ENCODE results near the gene CCS.
A peak's percentile ranks its signal among the peaks of the same experiment; 100 is the strongest.
"Not testable (repeated sequence)": the region's sequence is repeated elsewhere in the genome, so short reads cannot be mapped to it uniquely, and the experiment has no call there.

Gene CCS, protein sequence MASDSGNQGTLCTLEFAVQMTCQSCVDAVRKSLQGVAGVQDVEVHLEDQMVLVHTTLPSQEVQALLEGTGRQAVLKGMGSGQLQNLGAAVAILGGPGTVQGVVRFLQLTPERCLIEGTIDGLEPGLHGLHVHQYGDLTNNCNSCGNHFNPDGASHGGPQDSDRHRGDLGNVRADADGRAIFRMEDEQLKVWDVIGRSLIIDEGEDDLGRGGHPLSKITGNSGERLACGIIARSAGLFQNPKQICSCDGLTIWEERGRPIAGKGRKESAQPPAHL

DNA sequence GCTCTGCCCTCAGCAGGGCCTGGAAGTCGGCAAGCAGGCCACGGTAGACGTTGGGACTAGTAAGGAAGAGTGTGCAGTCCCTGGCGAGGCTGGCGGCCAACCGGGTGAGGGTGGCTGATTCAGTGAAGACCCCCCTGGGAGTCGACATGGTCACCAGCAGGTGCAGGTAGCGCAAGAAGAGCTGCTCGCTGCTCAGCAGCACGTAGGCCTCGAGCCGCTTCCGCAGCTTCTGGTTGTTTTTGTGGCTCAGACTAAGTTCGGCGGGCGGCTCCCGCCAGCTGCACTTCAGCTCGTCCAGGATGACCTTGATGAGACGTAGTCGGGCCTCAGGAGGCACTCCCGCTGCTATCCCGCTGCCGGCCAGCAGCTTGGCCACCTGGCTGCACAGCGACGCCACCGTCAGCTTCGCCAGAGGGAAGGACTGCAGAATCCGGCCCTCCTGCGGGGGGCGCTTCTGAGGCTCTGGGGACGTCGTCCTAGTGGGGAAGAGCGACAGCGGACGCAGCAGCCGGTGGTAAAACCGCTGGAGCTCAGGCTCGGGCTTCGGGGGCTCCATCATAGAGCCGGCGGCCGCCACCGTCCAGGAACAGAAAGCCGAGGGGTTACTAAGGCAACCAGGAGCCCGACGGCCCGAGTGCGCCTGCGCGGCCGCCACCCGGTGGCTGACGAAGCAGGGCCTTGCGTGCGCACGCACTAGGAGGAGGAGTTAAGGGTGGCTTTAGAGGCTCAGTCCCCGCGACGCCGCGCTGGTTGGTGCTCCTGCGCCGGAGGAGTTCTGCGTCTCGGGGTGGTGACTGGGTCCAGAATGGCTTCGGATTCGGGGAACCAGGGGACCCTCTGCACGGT, at the start of gene CCS, which contains the start of gene CCDC87:
CCS (plus strand) TSS at position 729 of the 846 bp plus-strand sequence; CDS start at position 806, 77 bp downstream.
CCDC87 (minus strand) TSS at position 607 of the 846 bp plus-strand sequence; CDS start at position 559, 48 bp downstream.
- Histone ChIP-seq H3K27me3 (ENCODE audit: control insufficient read depth, insufficient read depth, low read length) (0 out of 2 replicates have a peak, but pooled peaks cover 3% of the 10 kb centered on the region), H3K36me3 (ENCODE audit: control insufficient read depth, insufficient read depth, low read length) (peaks cover 6% of the 10 kb centered on the region), H3K4me1 (ENCODE audit: control insufficient read depth, insufficient read depth, low read length) (peaks cover 14% of the 10 kb centered on the region), H3K9me3 (ENCODE audit: control insufficient read depth, insufficient read depth, low read depth, low read length) (peaks cover 7% of the 10 kb centered on the region; the same call in 1 of the 2 replicates), H3K9ac (ENCODE audit: low read length) (peak within 1 kb of the TSS; percentile 81), H3K27ac (ENCODE audit: low read depth, low read length) (no peak within 1 kb of the TSS), H3K4me3 (ENCODE audit: low read depth, low read length) (peak within 1 kb of the TSS; percentile 77)

DNA sequence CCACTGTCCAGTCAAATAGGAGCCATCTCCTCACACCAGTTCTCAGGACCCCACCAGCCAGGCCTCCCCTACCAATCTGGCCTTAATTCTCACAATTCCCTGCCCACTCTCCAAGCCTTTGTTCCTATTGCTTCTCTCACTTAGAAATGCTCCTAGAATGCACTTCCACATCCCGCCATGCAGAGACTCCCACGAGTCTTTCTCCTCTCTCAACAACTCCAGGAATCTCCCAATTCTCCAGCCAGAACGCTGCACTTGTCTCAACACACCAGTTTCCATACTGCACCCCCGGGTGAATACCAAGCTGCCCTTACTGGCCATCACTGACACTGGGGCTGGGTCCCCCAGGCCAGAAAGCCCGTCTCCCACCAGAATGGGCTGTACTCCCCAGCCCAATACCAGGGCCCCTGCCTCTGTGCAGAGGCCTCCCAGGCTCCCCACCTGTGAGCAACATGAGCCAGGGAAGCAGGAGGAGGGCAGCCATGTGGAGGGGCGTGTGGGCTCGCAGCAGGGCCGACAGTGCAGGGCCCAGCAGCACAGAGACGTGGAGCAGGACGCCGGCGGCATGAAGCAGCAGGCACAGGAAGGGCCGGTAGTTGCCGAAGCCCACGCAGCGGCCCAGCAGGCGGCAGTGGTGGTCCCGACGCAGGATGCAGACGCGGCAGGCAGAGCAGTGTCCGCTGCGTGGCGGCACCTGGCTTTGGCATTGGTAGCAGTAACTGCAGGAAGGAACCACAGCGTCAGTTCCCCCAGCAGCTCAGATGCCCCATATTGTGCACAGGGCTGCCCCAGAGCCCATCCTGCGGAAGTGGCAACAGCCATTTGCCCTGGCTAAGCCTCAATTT, 49.5 kb upstream of the CCS start:
- H3K27ac ChIP-seq (ENCODE audit: low read depth, low read length): no peak overlapping the region

DNA sequence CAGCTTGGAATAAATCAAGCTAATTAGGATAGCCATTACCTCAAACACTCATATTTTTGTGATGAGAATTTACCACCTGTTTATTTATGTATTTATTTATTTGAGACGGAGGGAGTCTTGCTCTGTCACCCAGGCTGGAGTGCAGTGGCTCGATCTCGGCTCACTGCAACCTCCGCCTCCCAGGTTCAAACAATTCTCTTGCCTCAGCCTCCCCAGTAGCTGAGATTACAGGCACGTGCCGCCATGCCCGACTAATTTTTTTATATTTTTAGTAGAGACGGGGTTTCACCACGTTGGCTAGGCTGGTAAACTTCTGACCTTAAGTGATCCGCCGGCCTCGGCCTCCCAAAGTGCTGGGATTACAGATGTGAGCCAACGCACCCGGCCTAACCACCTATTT, 48.0 kb upstream of the CCS start:
- H3K9ac ChIP-seq (ENCODE audit: low read length): peak overlapping the region; percentile 72
- H3K27ac ChIP-seq (ENCODE audit: low read depth, low read length); H3K27me3 ChIP-seq (ENCODE audit: control insufficient read depth, insufficient read depth, low read length): not testable (repeated sequence)

More for the DNA sequence above, 49.5 kb upstream of the CCS start:
- H3K4me3 ChIP-seq (ENCODE audit: low read depth, low read length): peak overlapping the region; percentile 34; the same call in 1 of the 2 replicates
- H3K4me1 ChIP-seq (ENCODE audit: control insufficient read depth, insufficient read depth, low read length): peaks cover 32% of the 10 kb centered on the region
- H3K36me3 ChIP-seq (ENCODE audit: control insufficient read depth, insufficient read depth, low read length): peaks cover 18% of the 10 kb centered on the region
- H3K9me3 ChIP-seq (ENCODE audit: control insufficient read depth, insufficient read depth, low read depth, low read length): no peaks in the 10 kb centered on the region
- no peaks in the 10 kb centered on the region for H3K27me3 ChIP-seq (ENCODE audit: control insufficient read depth, insufficient read depth, low read length)
- H3K9ac ChIP-seq (ENCODE audit: low read length): peak overlapping the region; percentile 47

DNA sequence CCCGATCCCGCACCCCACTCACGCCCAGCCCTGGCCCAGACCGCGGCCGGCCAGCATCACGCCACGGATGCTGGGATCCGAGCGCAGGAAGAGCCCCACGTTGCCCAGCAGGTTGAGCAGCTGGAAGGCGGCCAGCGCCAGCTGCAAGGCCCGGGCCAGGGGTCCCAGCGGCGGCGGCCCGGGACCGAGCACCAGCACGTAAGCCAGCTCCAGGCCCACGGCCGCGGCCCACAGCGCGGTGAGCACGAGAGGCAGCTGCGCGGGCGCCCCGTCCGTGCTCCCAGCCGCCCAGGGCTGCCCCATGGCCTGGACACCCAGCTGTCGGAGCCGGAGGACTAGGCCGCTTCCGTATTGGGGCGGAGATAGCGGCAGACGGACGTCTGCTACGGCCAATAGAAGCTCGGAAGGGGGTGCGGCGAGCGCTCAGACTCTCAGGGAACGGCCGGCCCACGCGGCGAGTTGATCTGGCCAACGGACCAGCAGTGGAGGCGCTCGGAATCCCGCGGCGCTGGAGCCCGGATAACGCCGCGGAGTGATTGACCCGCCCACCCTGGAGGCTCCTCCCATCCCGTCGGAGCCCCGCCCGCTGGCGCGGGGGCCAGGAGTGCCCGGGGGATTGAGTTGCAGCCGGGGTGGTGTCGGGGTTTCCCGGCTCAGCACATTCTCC, 47.2 kb upstream of the CCS start, which contains the start of gene ZDHHC24:
ZDHHC24 (minus strand) TSS at position 348 of the 667 bp plus-strand sequence; CDS start at position 303, 45 bp downstream.
- Histone ChIP-seq H3K9ac (ENCODE audit: low read length) (peak within 1 kb of the TSS; percentile 72), H3K9me3 (ENCODE audit: control insufficient read depth, insufficient read depth, low read depth, low read length) (no peaks in the 10 kb centered on the region), H3K36me3 (ENCODE audit: control insufficient read depth, insufficient read depth, low read length) (peaks cover 15% of the 10 kb centered on the region), H3K4me1 (ENCODE audit: control insufficient read depth, insufficient read depth, low read length) (peaks cover 33% of the 10 kb centered on the region), H3K4me3 (ENCODE audit: low read depth, low read length) (peak within 1 kb of the TSS; percentile 85), H3K27ac (ENCODE audit: low read depth, low read length) (peak within 1 kb of the TSS; percentile 42; the same call in 1 of the 2 replicates), H3K27me3 (ENCODE audit: control insufficient read depth, insufficient read depth, low read length) (no peaks in the 10 kb centered on the region)

More for the DNA sequence above, 48.0 kb upstream of the CCS start:
- peak overlapping the region; percentile 85 for H3K4me3 ChIP-seq (ENCODE audit: low read depth, low read length)
- H3K4me1 ChIP-seq (ENCODE audit: control insufficient read depth, insufficient read depth, low read length): peaks cover 33% of the 10 kb centered on the region
- H3K9me3 ChIP-seq (ENCODE audit: control insufficient read depth, insufficient read depth, low read depth, low read length): not testable (repeated sequence)
- H3K36me3 ChIP-seq (ENCODE audit: control insufficient read depth, insufficient read depth, low read length): peaks cover 18% of the 10 kb centered on the region

DNA sequence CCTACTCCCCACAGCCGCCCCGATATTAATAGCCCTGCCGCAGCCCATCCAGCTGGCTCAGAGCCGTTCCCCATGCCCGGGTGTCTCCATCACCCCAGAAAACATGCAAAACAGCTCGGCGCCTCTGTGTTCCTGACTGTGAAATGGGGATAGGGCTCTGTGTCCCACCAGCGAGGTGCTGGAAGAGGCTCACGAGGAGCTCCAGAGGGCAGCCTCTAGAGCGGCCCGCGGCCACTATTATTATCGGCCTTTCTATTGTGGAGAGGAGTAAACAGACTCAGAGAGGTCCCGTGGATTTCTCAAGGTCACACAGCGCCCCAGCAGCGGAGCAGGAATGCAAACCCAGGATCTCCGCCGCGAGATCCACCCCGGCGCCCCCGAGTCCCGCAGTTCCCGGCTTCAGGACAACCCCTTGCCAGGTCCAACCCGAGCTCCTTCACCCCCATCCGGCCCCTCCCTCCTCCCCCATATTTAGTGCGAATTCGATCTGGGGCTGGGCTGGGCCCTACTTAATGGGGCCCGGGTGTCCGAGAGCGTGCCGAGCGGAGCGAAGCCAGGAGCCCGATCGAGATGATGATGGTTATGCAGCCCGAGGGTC, 46.5 kb upstream of the CCS start, which contains the start of gene ACTN3:
ACTN3 (plus strand) TSS at position 536 of the 598 bp plus-strand sequence; CDS start at position 571, 35 bp downstream.
- no peaks in the 10 kb centered on the region for H3K9me3 ChIP-seq (ENCODE audit: control insufficient read depth, insufficient read depth, low read depth, low read length)
- H3K36me3 ChIP-seq (ENCODE audit: control insufficient read depth, insufficient read depth, low read length): peaks cover 18% of the 10 kb centered on the region
- no peaks in the 10 kb centered on the region for H3K27me3 ChIP-seq (ENCODE audit: control insufficient read depth, insufficient read depth, low read length)
- H3K9ac ChIP-seq (ENCODE audit: low read length): peak within 1 kb of the TSS; percentile 72
- peaks cover 33% of the 10 kb centered on the region for H3K4me1 ChIP-seq (ENCODE audit: control insufficient read depth, insufficient read depth, low read length)
- H3K27ac ChIP-seq (ENCODE audit: low read depth, low read length): peak within 1 kb of the TSS; percentile 42; the same call in 1 of the 2 replicates
- H3K4me3 ChIP-seq (ENCODE audit: low read depth, low read length): peak within 1 kb of the TSS; percentile 85

DNA sequence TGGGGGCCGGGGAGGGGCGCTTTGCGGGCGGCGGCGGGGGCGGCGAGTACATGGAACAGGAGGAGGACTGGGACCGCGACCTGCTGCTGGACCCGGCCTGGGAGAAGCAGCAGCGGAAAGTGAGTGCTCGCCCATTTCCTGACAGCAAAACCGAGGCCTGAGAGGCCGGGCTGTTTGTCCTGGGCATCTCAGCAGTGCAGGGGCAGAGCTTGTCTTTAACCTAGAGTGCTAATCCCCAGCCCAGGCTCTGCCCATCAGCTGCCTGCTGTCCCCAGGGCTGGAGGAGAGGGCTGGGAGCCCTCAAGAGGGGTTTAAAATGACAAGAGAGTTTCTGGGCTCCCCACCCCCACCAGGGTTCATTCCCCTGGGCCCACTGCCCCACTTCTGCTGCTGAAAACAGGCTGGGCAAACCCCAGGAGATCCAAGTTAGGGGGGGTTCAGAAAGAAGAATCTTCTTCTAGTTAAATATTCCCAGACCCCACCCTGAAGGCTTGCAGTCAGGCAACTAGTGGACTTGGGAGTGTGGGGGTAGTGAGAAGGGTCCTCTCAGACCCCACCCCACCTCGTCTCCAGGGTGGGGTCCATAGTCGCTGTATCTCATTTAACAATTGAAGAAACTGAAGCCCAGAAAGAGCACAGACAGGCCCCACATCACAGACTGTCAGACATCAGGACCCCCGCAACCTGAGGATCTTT, 45.9 kb upstream of the CCS start:
- H3K9me3 ChIP-seq (ENCODE audit: control insufficient read depth, insufficient read depth, low read depth, low read length): no peaks in the 10 kb centered on the region
- H3K27me3 ChIP-seq (ENCODE audit: control insufficient read depth, insufficient read depth, low read length): no peaks in the 10 kb centered on the region
- H3K36me3 ChIP-seq (ENCODE audit: control insufficient read depth, insufficient read depth, low read length): peaks cover 13% of the 10 kb centered on the region
- H3K27ac ChIP-seq (ENCODE audit: low read depth, low read length): no peak overlapping the region
- peaks cover 33% of the 10 kb centered on the region for H3K4me1 ChIP-seq (ENCODE audit: control insufficient read depth, insufficient read depth, low read length)
- no peak overlapping the region for H3K9ac ChIP-seq (ENCODE audit: low read length)
- peak overlapping the region; percentile 85 for H3K4me3 ChIP-seq (ENCODE audit: low read depth, low read length)

DNA sequence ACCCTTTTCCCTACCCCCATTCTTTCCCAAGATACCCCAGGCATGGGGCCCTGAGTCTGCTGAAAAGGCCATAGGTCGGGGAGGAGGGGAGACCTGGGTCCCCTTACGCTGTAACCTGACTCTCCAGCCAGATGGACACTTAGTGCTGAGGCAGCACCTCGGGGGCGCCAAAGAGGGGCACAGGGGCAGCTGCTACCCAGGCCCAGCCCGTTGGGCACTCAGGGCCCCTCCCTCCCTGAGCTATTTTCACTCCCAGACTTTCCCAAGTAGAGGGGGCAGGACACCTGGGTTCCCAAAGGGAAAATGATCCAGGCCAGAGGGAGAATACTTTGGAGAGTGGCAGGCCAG, 45.3 kb upstream of the CCS start:
- H3K4me3 ChIP-seq (ENCODE audit: low read depth, low read length): peak overlapping the region; percentile 85

DNA sequence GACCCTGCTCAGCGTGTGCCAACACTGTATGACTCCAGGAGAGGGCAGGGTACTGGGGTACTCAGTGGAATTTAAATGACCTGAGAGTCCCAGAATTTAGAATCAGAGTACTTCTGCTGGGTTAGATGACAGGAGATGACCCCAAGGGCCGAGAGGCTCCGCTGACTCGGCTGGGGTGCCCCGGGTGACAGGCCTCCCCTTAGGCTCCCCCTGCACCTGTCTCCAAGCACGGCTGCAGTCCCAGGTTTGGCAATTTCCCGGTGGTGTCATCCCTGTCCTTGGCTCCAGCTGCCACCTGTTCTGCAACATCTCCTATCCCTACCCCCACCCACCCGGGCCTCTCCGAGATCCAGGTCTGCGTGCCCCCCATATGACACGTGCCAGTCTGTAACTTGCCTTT, 44.9 kb upstream of the CCS start:
- peaks cover 33% of the 10 kb centered on the region for H3K4me1 ChIP-seq (ENCODE audit: control insufficient read depth, insufficient read depth, low read length)

More for the DNA sequence above, 45.3 kb upstream of the CCS start:
- no peaks in the 10 kb centered on the region for H3K9me3 ChIP-seq (ENCODE audit: control insufficient read depth, insufficient read depth, low read depth, low read length)
- H3K27ac ChIP-seq (ENCODE audit: low read depth, low read length): no peak overlapping the region
- H3K4me1 ChIP-seq (ENCODE audit: control insufficient read depth, insufficient read depth, low read length): peaks cover 33% of the 10 kb centered on the region
- H3K9ac ChIP-seq (ENCODE audit: low read length): no peak overlapping the region
- H3K36me3 ChIP-seq (ENCODE audit: control insufficient read depth, insufficient read depth, low read length): peaks cover 8% of the 10 kb centered on the region
- no peaks in the 10 kb centered on the region for H3K27me3 ChIP-seq (ENCODE audit: control insufficient read depth, insufficient read depth, low read length)

DNA sequence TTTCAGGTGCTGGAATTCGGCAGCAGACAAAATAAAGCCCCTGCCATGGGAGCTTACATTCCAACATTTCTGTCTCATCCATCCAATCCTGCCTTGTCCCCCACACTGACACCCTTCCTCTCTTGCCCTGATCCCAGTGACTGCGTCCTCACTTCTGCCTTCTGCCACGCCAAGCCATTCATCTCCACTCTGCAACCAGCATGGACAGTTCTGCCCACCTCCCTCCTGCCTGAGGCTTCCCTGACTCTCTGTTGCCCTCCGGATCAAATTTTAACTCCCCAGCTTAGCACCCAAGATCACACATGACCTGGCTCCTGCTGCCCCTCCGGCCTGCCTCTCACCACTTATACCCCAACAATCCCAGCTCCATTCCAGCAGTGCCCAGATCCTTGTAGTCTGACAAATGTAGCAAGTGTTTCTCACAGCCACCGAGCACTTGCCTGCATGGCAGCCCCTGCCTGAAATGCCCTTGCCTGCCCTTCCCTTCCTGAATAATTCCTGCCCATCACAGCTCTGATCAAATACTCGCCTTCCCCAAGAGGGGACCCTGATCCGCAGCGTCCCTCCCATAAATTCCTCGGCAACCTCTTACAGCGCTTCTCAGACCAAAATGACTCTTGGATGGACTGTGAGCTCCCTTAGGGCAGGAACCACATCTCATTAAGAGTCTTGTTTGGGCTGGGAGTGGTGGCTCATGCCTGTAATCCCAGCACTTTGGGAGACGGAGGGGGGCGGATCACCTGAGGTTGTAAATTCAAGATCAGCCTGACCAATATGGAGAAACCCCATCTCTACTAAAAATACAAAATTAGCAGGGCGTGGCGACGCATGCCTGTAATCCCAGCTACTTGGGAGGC, 44.0 kb upstream of the CCS start:
- no peak overlapping the region for H3K4me3 ChIP-seq (ENCODE audit: low read depth, low read length)
- H3K36me3 ChIP-seq (ENCODE audit: control insufficient read depth, insufficient read depth, low read length): peaks cover 9% of the 10 kb centered on the region
- no peaks in the 10 kb centered on the region for H3K9me3 ChIP-seq (ENCODE audit: control insufficient read depth, insufficient read depth, low read depth, low read length)
- no peaks in the 10 kb centered on the region for H3K27me3 ChIP-seq (ENCODE audit: control insufficient read depth, insufficient read depth, low read length)
- no peak overlapping the region for H3K27ac ChIP-seq (ENCODE audit: low read depth, low read length)
- peaks cover 23% of the 10 kb centered on the region for H3K4me1 ChIP-seq (ENCODE audit: control insufficient read depth, insufficient read depth, low read length)
- H3K9ac ChIP-seq (ENCODE audit: low read length): no peak overlapping the region

More for the DNA sequence above, 44.9 kb upstream of the CCS start:
- peak overlapping the region; percentile 85 for H3K4me3 ChIP-seq (ENCODE audit: low read depth, low read length)
- peaks cover 7% of the 10 kb centered on the region for H3K36me3 ChIP-seq (ENCODE audit: control insufficient read depth, insufficient read depth, low read length)
- H3K9ac ChIP-seq (ENCODE audit: low read length): no peak overlapping the region
- H3K27ac ChIP-seq (ENCODE audit: low read depth, low read length): no peak overlapping the region
- H3K27me3 ChIP-seq (ENCODE audit: control insufficient read depth, insufficient read depth, low read length): no peaks in the 10 kb centered on the region
- no peaks in the 10 kb centered on the region for H3K9me3 ChIP-seq (ENCODE audit: control insufficient read depth, insufficient read depth, low read depth, low read length)

All from HUES6 (cell line).